ENCODE results near the gene SDK1.

Gene SDK1

GRCh38 chr7:4208086-4208485, 907.0 kb downstream of the SDK1 start:
- Histone ChIP-seq H3K4me1 (ENCODE audit: control insufficient read depth, low read length) (no peaks in the 10 kb centered on the region), H3K27ac (ENCODE audit: low read depth, low read length) (no peak overlapping the region), H3K4me2 (ENCODE audit: low read length) (no peak overlapping the region), H3K9me3 (ENCODE audit: control insufficient read depth, insufficient read depth, low read length) (peaks cover 50% of the 10 kb centered on the region; the same call in 1 of the 2 replicates), H3K27me3 (ENCODE audit: control insufficient read depth, low read length) (no peaks in the 10 kb centered on the region), H3K79me2 (ENCODE audit: control insufficient read depth, low read length) (no peaks in the 10 kb centered on the region), H3K36me3 (ENCODE audit: control insufficient read depth, low read length) (no peaks in the 10 kb centered on the region), H3F3A (ENCODE audit: control insufficient read depth, insufficient read depth) (no peaks in the 10 kb centered on the region), H3K9me2 (replicated peaks; ENCODE audit: control insufficient read depth, low read length) (no peaks in the 10 kb centered on the region; the same call in 1 of the 2 replicates), H3K4me3 (ENCODE audit: low read length) (no peak overlapping the region), H4K20me1 (ENCODE audit: control insufficient read depth, insufficient read depth, low read depth, low read length) (no peaks in the 10 kb centered on the region)
- TF ChIP-seq CTCF (IDR thresholded peaks at IDR 0.05; ENCODE audit: low read depth, low read length, poor library complexity, severe bottlenecking) (no peak), EZH2phosphoT487 (IDR thresholded peaks at IDR 0.05; ENCODE audit: borderline replicate concordance, low read length) (no peak)

- Histone ChIP-seq H3K4me3 (ENCODE audit: low read length) (no peak overlapping the region), H3F3A (ENCODE audit: control insufficient read depth, insufficient read depth) (no peaks in the 10 kb centered on the region), H3K4me2 (ENCODE audit: low read length) (no peak overlapping the region), H3K79me2 (ENCODE audit: control insufficient read depth, low read length) (no peaks in the 10 kb centered on the region), H3K27me3 (ENCODE audit: control insufficient read depth, low read length) (no peaks in the 10 kb centered on the region), H3K36me3 (ENCODE audit: control insufficient read depth, low read length) (no peaks in the 10 kb centered on the region), H3K4me1 (ENCODE audit: control insufficient read depth, low read length) (no peaks in the 10 kb centered on the region), H3K9me3 (ENCODE audit: control insufficient read depth, insufficient read depth, low read length) (peaks cover 47% of the 10 kb centered on the region; the same call in 1 of the 2 replicates), H3K27ac (ENCODE audit: low read depth, low read length) (no peak overlapping the region), H4K20me1 (ENCODE audit: control insufficient read depth, insufficient read depth, low read depth, low read length) (no peaks in the 10 kb centered on the region), H3K9me2 (replicated peaks; ENCODE audit: control insufficient read depth, low read length) (no peaks in the 10 kb centered on the region; the same call in 1 of the 2 replicates)
- TF ChIP-seq EZH2phosphoT487 (IDR thresholded peaks at IDR 0.05; ENCODE audit: borderline replicate concordance, low read length) (no peak), CTCF (IDR thresholded peaks at IDR 0.05; ENCODE audit: low read depth, low read length, poor library complexity, severe bottlenecking) (no peak)
Measured at GRCh38 chr7:4208586-4208985, 907.5 kb downstream of the SDK1 start.

GRCh38 chr7:4209126-4209525, 908.1 kb downstream of the SDK1 start:
- Histone ChIP-seq H3F3A (ENCODE audit: control insufficient read depth, insufficient read depth) (no peaks in the 10 kb centered on the region), H3K4me3 (ENCODE audit: low read length) (no peak overlapping the region), H4K20me1 (ENCODE audit: control insufficient read depth, insufficient read depth, low read depth, low read length) (no peaks in the 10 kb centered on the region), H3K36me3 (ENCODE audit: control insufficient read depth, low read length) (no peaks in the 10 kb centered on the region), H3K4me1 (ENCODE audit: control insufficient read depth, low read length) (no peaks in the 10 kb centered on the region), H3K27me3 (ENCODE audit: control insufficient read depth, low read length) (no peaks in the 10 kb centered on the region), H3K79me2 (ENCODE audit: control insufficient read depth, low read length) (no peaks in the 10 kb centered on the region), H3K9me2 (replicated peaks; ENCODE audit: control insufficient read depth, low read length) (no peaks in the 10 kb centered on the region; the same call in 1 of the 2 replicates), H3K4me2 (ENCODE audit: low read length) (no peak overlapping the region), H3K9me3 (ENCODE audit: control insufficient read depth, insufficient read depth, low read length) (peaks cover 47% of the 10 kb centered on the region; the same call in 1 of the 2 replicates), H3K27ac (ENCODE audit: low read depth, low read length) (no peak overlapping the region)
- TF ChIP-seq CTCF (IDR thresholded peaks at IDR 0.05; ENCODE audit: low read depth, low read length, poor library complexity, severe bottlenecking) (no peak), EZH2phosphoT487 (IDR thresholded peaks at IDR 0.05; ENCODE audit: borderline replicate concordance, low read length) (no peak)

Measured in DOHH2 (cell line).